DND-41 (cell line): ENCODE measurements around the gene LMO7.

Source experiments
- ATAC-seq: fragments of 200-7000 bp; cut with Tn5 transposase; 3 replicates; pipeline ENCODE4 v1.9.1; 2021; ENCODE audit warnings: low read depth; ENCODE audit not compliant: insufficient read depth
- DNase-seq: peaks from one replicate; pipeline ENCODE4 v3.0.0-alpha.2; 2020
- H2AFZ ChIP-seq: 2 replicates; pipeline ENCODE4 v1.6.0; 2012; ENCODE audit warnings: low read depth, low read length
- H3K27ac ChIP-seq: 2 replicates; pipeline ENCODE4 v1.5.1; 2012; ENCODE audit warnings: low read length, inconsistent platforms
- H3K27me3 ChIP-seq: fragments of 200-600 bp; sonication (generic); 2 replicates; pipeline ENCODE4 v1.6.0; 2012; ENCODE audit warnings: low read length, mild to moderate bottlenecking, inconsistent platforms; ENCODE audit not compliant: insufficient read depth, poor library complexity
- H3K36me3 ChIP-seq: 2 replicates; pipeline ENCODE4 v1.5.1; 2012; ENCODE audit warnings: low read length, inconsistent platforms; ENCODE audit not compliant: insufficient read depth
- H3K4me1 ChIP-seq: 2 replicates; pipeline ENCODE4 v1.5.1; 2012; ENCODE audit warnings: mild to moderate bottlenecking, low read length; ENCODE audit not compliant: insufficient read depth
- H3K4me2 ChIP-seq: 2 replicates; pipeline ENCODE4 v1.6.0; 2012; ENCODE audit warnings: mild to moderate bottlenecking, moderate library complexity, low read length, inconsistent platforms; ENCODE audit not compliant: insufficient read depth
- H3K4me3 ChIP-seq, 2 experiments: fragments of 200-600 bp in 1 of 2; shearing (Covaris generic) in 1 of 2; 2 replicates each; pipeline ENCODE4 v1.5.1; 2012 to 2016; ENCODE audit warnings: inconsistent platforms in 2 of 2, low read length in 2 of 2, mild to moderate bottlenecking in 2 of 2, low read depth in 1 of 2, moderate library complexity in 1 of 2
- H3K79me2 ChIP-seq: 2 replicates; pipeline ENCODE4 v1.6.0; 2012; ENCODE audit warnings: low read length, inconsistent platforms; ENCODE audit not compliant: insufficient read depth
- H3K9ac ChIP-seq: 2 replicates; pipeline ENCODE4 v1.6.0; 2012; ENCODE audit warnings: low read depth, mild to moderate bottlenecking, inconsistent platforms, low read length, moderate library complexity
- H3K9me3 ChIP-seq: 2 replicates; pipeline ENCODE4 v1.5.1; 2012; ENCODE audit warnings: low read length, moderate library complexity, mild to moderate bottlenecking, inconsistent platforms; ENCODE audit not compliant: insufficient read depth, severe bottlenecking
- H4K20me1 ChIP-seq: 2 replicates; pipeline ENCODE4 v1.6.0; 2012; ENCODE audit warnings: low read length; ENCODE audit not compliant: insufficient read depth
- EZH2 ChIP-seq: IDR thresholded peaks from 3 replicates; pipeline ENCODE4 v1.6.1; 2012; ENCODE audit warnings: borderline replicate concordance, low read depth, mild to moderate bottlenecking, moderate library complexity, low read length, inconsistent platforms; ENCODE audit not compliant: severe bottlenecking
- TF ChIP-seq, protein P1 (sequence below): IDR thresholded peaks from 2 replicates; pipeline ENCODE4 v1.5.1; 2012; ENCODE audit warnings: borderline replicate concordance, low read length, moderate library complexity, mild to moderate bottlenecking; ENCODE audit not compliant: poor library complexity, severe bottlenecking; ENCODE audit errors: extremely low read depth

The LMO7 gene

DNA sequence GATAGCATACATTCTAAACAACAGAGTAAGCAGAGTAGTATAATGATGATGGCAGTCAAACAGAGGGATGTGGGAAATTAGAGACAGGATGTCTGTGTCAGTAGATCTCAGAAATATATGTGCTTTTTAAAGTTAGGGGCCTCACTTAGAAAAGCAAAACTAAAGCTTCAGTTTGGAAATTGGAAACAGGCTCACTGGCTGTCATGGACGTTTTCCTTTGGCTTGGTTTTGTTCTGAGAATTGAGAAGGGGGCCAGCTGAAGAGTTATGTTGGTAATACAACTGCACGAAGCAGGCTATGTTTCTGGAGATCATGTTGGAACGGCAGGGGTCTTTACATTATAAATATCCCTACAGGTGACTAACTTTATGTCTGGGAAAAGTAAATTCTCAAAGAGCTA lies 261.3 kb downstream of the LMO7 start:
- Histone ChIP-seq H3K9ac (no peak overlapping the region), H3K4me3 (no peak overlapping the region), H3K27me3 (no peaks in the 10 kb centered on the region), H3K9me3 (no peaks in the 10 kb centered on the region), H3K27ac (no peak overlapping the region), H3K36me3 (no peaks in the 10 kb centered on the region), H3K79me2 (no peaks in the 10 kb centered on the region), H3K4me2 (no peak overlapping the region), H4K20me1 (no peaks in the 10 kb centered on the region), H2AFZ (no peak overlapping the region), H3K4me1 (no peaks in the 10 kb centered on the region)
- TF ChIP-seq, protein P1, sequence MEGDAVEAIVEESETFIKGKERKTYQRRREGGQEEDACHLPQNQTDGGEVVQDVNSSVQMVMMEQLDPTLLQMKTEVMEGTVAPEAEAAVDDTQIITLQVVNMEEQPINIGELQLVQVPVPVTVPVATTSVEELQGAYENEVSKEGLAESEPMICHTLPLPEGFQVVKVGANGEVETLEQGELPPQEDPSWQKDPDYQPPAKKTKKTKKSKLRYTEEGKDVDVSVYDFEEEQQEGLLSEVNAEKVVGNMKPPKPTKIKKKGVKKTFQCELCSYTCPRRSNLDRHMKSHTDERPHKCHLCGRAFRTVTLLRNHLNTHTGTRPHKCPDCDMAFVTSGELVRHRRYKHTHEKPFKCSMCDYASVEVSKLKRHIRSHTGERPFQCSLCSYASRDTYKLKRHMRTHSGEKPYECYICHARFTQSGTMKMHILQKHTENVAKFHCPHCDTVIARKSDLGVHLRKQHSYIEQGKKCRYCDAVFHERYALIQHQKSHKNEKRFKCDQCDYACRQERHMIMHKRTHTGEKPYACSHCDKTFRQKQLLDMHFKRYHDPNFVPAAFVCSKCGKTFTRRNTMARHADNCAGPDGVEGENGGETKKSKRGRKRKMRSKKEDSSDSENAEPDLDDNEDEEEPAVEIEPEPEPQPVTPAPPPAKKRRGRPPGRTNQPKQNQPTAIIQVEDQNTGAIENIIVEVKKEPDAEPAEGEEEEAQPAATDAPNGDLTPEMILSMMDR: no peak
- TF ChIP-seq EZH2: no peak
- ATAC-seq (no peak), DNase-seq (no peak)

DNA sequence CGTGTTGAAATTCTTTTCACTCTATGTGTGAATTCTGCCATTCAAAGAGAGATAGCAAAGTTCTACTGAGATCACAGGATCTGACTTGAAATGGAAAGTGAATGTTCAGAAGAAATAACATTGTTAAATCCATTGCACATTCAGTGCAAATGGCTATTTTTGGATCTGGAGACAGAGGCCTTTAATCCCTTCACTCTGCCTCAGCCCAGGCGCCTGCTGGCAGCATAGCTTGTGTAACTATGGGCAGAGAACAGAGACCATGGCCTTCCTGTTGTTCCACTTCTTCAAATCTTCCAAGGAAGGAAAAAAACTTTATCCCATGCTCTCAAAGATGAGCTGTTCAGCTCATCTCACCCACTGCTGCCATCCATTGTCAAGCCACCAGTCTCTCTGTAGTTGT lies 265.4 kb downstream of the LMO7 start:
- H3K9me3 ChIP-seq: no peaks in the 10 kb centered on the region
- H3K9ac ChIP-seq: no peak overlapping the region
- no peak for ATAC-seq
- no peaks in the 10 kb centered on the region for H3K27me3 ChIP-seq
- H3K36me3 ChIP-seq: no peaks in the 10 kb centered on the region
- no peak overlapping the region for H3K4me3 ChIP-seq
- H3K4me1 ChIP-seq: no peaks in the 10 kb centered on the region
- no peak for TF ChIP-seq EZH2
- TF ChIP-seq, protein P1: no peak
- no peak for DNase-seq
- no peaks in the 10 kb centered on the region for H4K20me1 ChIP-seq
- no peaks in the 10 kb centered on the region for H3K79me2 ChIP-seq
- H3K4me2 ChIP-seq: no peak overlapping the region
- H2AFZ ChIP-seq: no peak overlapping the region
- no peak overlapping the region for H3K27ac ChIP-seq

DNA sequence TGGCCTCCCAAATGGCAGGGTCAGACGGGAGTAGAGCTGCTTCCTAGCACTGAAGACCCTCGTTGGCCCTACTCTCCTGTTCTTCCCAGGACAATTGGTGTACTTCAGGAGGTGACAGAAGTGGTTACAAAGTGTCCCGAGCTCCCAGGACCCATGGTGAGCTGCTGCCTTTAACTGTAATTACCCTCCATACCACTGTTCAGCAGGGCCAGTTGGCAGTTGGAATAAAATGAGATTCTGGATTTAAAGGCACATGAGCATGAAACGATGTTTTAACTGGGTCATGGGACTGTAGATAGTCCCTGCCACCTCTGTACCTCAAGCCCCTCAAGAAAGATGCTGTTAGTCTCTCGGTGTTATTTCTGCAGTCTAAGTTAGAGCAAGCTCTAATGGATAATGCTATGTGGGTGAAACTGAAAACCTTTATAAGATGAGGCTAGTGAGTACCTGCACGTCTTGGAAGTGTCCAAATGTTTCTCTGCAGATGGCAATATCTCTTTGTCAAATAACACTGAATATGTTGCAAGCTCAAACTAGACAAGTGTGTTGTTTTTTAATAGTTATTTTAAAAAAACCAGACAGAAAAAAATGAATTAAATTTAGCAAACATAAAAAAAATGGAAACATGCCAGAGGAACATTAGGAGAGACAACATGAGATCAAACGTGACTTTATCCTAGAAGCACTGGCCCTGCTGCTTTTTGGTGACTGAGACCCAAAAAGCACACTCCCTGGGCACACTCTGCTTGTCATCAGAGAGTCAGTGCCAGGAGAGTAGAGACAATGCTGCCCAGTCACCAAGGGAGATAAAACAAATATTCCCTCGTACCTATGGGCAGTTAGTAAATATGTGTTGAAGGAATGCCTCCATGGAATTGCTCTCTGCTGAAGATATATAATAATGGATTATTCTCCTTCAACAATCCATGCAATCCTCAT lies 266.3 kb downstream of the LMO7 start:
- H2AFZ ChIP-seq: no peak overlapping the region
- H3K4me3 ChIP-seq: no peak overlapping the region
- H3K27ac ChIP-seq: no peak overlapping the region
- no peaks in the 10 kb centered on the region for H3K27me3 ChIP-seq
- H3K9ac ChIP-seq: no peak overlapping the region
- no peak overlapping the region for H3K4me2 ChIP-seq
- DNase-seq: no peak
- H3K4me1 ChIP-seq: no peaks in the 10 kb centered on the region
- no peaks in the 10 kb centered on the region for H4K20me1 ChIP-seq
- TF ChIP-seq, protein P1: no peak
- no peak for TF ChIP-seq EZH2
- no peaks in the 10 kb centered on the region for H3K36me3 ChIP-seq
- no peak for ATAC-seq
- H3K79me2 ChIP-seq: no peaks in the 10 kb centered on the region
- H3K9me3 ChIP-seq: no peaks in the 10 kb centered on the region
